HEK293 (cell line): ENCODE measurements around the gene SF3B5.

ENCODE experiments used
- ZNF146 ChIP-seq: fragments of 450-650 bp; formaldehyde crosslinking; IDR thresholded peaks from 2 replicates; pipeline ENCODE4 v1.5.1; 2016; ENCODE audit warnings: missing biosample characterization, missing genetic modification characterization
- ZNF202 ChIP-seq: fragments of 450-650 bp; formaldehyde crosslinking; IDR thresholded peaks from 2 replicates; pipeline ENCODE4 v1.5.1; 2016; ENCODE audit warnings: missing biosample characterization, missing genetic modification characterization, borderline replicate concordance
- ZNF223 ChIP-seq: fragments of 450-650 bp; formaldehyde crosslinking; IDR thresholded peaks from 2 replicates; pipeline ENCODE4 v1.5.1; 2016; ENCODE audit warnings: missing biosample characterization, missing genetic modification characterization
- ZNF24 ChIP-seq: fragments of 450-650 bp; formaldehyde crosslinking; IDR thresholded peaks from 2 replicates; pipeline ENCODE4 v1.5.1; 2016; ENCODE audit warnings: missing biosample characterization, missing genetic modification characterization
- ZNF544 ChIP-seq: fragments of 450-650 bp; formaldehyde crosslinking; IDR thresholded peaks from 2 replicates; pipeline ENCODE4 v1.5.0; 2017; ENCODE audit warnings: missing biosample characterization, missing genetic modification characterization
- ZNF558 ChIP-seq: fragments of 450-650 bp; formaldehyde crosslinking; IDR thresholded peaks from 2 replicates; pipeline ENCODE4 v1.5.1; 2016; ENCODE audit warnings: missing biosample characterization, missing genetic modification characterization
- ZNF560 ChIP-seq: fragments of 450-650 bp; formaldehyde crosslinking; IDR thresholded peaks from 2 replicates; pipeline ENCODE4 v1.5.1; 2017; ENCODE audit warnings: missing biosample characterization, missing genetic modification characterization, borderline replicate concordance
- TF ChIP-seq, protein P1 (sequence below): fragments of 450-650 bp; formaldehyde crosslinking; IDR thresholded peaks from 2 replicates; pipeline ENCODE4 v1.5.1; 2016; ENCODE audit warnings: missing biosample characterization, missing genetic modification characterization
- TF ChIP-seq, protein P2 (sequence below): fragments of 450-650 bp; formaldehyde crosslinking; IDR thresholded peaks from 2 replicates; pipeline ENCODE4 v1.5.1; 2016; ENCODE audit warnings: missing biosample characterization, missing genetic modification characterization

- TF ChIP-seq ZNF223 (tag by site-specific recombination), result no peak
- TF ChIP-seq ZNF202 (tag by site-specific recombination), result no peak
- TF ChIP-seq ZNF558 (tag by site-specific recombination), result no peak
- TF ChIP-seq, protein P1, sequence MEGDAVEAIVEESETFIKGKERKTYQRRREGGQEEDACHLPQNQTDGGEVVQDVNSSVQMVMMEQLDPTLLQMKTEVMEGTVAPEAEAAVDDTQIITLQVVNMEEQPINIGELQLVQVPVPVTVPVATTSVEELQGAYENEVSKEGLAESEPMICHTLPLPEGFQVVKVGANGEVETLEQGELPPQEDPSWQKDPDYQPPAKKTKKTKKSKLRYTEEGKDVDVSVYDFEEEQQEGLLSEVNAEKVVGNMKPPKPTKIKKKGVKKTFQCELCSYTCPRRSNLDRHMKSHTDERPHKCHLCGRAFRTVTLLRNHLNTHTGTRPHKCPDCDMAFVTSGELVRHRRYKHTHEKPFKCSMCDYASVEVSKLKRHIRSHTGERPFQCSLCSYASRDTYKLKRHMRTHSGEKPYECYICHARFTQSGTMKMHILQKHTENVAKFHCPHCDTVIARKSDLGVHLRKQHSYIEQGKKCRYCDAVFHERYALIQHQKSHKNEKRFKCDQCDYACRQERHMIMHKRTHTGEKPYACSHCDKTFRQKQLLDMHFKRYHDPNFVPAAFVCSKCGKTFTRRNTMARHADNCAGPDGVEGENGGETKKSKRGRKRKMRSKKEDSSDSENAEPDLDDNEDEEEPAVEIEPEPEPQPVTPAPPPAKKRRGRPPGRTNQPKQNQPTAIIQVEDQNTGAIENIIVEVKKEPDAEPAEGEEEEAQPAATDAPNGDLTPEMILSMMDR, result no peak
- TF ChIP-seq ZNF544 (tag by site-specific recombination), result no peak
- no peak for TF ChIP-seq ZNF560 (tag by site-specific recombination)
- no peak for TF ChIP-seq ZNF146 (tag by site-specific recombination)
- TF ChIP-seq, protein P2, sequence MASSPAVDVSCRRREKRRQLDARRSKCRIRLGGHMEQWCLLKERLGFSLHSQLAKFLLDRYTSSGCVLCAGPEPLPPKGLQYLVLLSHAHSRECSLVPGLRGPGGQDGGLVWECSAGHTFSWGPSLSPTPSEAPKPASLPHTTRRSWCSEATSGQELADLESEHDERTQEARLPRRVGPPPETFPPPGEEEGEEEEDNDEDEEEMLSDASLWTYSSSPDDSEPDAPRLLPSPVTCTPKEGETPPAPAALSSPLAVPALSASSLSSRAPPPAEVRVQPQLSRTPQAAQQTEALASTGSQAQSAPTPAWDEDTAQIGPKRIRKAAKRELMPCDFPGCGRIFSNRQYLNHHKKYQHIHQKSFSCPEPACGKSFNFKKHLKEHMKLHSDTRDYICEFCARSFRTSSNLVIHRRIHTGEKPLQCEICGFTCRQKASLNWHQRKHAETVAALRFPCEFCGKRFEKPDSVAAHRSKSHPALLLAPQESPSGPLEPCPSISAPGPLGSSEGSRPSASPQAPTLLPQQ (tag by site-specific recombination), result no peak
- no peak for TF ChIP-seq ZNF24
Measured at GRCh38 chr6:144131248-144131709, 35.9 kb upstream of the SF3B5 start.
